Stimulated activated naive CD4-positive, alpha-beta T cell treated with Interleukin-2 at 50 U/mL for 16 hours (primary cell): ENCODE measurements around the gene C10orf90.

Source experiments
- DNase-seq: peaks from one replicate; lab custom pipeline; 2025; lab: John Stamatoyannopoulos, UW

C10orf90 gene

GRCh38 chr10:126461289-126461940 is 209.1 kb downstream of the C10orf90 start:
- no peak for DNase-seq

- peak; percentile 2 for DNase-seq
Observed at GRCh38 chr10:126459878-126460481, 210.5 kb downstream of the C10orf90 start.

GRCh38 chr10:126459032-126459831 is 211.3 kb downstream of the C10orf90 start:
- no peak for DNase-seq

DNA sequence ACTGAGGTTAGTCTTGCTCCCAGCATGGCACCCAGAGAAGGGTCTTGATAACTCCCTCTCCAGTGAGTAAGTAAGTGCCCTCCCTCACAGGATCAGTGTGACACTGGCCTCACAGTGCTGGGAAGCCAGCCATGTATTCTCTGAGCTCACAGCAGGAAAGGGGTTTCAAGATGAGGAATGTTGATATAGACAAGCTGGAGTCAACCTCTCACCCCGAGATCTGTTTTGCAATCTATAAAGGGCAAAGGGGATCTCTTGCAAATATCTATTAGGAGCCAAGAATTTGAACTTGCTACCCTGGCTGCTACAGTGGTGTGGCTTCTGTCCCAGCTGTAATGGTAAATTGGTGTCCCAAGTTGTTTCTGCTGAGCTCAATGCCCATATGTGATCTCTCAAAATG is 212.0 kb downstream of the C10orf90 start:
- DNase-seq: no peak

- no peak for DNase-seq
Observed at GRCh38 chr10:126456632-126457031, 213.9 kb downstream of the C10orf90 start.

DNA sequence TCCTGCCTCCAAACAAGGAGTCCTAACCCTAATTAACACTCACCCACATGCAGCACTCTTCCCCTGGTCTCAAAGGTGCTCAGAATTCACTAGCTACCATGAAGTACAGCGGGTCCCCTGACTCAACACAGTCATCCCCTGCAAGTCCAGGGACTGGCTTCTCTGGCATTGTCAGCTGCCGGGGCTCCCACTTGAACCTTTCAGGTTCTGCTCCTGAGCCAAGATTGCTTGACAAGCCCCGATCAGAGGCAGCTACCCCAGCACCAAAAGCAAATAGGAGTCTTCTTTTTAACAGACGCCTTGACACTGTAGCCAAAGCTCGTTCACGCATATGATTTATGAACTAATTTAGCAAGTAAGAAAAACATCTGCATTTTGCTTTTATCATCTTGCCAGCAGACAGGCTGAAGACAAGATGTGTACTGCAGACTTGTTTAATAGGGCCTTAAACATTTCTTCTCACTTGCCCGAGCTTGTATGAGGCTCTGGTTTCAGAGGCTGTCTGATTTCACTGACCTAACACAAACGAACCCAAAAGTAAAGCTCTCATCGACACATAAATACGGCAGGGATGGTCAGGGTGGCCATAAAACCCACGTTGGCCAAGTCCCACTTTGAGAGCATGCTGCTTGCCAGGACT is 214.6 kb downstream of the C10orf90 start:
- DNase-seq: no peak

GRCh38 chr10:126455036-126455765 is 215.3 kb downstream of the C10orf90 start:
- no peak for DNase-seq

DNA sequence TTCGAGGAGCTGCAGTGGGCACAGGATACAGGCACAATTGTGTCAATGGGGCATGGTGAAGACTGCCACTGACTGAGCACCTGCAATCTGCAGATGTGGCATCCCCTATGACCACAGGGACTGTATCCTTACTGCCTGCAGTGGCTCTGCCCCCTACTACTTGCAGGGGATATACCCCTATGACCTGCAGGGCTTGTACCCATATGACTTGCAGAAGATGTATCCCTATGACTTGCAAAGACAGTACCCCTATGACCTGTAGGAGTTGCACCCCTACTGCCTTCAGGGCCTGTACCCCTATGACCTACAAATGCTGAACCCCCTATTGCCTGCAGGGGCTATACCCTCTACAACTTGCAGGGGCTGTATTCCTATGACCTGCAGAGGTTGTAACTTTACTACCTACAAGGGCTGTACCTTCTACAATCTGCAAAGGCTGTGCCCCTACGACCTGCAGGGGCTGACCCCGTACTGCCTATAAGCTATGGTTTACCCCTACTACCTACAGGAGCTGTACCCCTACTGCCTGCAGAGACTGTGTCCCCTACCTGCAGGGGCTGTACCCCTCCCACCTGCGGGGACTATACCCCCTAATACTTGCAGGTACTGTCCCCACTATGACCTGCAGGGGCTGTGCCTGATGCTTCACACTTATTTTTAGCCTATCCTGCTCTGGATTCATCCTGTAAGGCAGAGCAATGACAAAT is 216.3 kb downstream of the C10orf90 start:
- no peak for DNase-seq

- no peak for DNase-seq
Observed at GRCh38 chr10:126452245-126452644, 218.2 kb downstream of the C10orf90 start.

DNA sequence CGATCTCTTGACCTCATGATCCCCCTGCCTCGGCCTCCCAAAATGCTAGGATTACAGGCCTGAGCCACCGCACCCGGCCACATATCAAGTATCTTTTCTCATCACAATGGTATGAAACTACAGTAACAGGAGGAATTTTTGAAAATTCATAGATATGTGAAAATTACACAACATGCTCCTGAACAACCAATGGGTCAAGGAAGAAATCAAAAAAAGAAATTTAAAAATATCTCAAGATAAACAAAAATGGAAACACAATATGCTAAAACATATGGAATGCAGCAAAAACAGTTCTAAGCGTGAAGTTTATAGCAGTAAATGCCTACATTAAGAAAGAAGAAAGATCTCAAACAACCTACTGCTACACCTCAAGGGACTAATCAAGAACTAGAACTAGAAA is 222.4 kb downstream of the C10orf90 start:
- DNase-seq: no peak

DNA sequence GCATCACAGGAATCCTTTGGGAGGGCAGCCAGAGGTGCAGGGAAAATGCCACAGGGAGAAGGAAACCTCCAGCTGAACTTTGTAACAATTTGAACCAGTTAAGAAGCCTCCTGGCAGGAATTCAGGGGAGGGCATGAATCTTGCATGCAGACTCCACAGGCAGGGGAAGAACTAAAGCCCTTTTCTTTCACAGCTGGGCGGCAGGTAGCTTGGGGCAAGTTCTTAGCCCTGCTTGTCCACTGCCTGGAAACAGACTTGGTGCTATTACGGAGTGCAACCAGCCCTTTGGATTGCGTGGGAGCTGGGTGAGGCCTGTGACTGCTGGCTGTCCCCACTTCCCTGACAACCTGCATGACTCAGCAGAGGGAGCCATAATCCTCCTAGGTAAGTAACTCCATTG is 230.6 kb downstream of the C10orf90 start:
- DNase-seq: no peak

DNA sequence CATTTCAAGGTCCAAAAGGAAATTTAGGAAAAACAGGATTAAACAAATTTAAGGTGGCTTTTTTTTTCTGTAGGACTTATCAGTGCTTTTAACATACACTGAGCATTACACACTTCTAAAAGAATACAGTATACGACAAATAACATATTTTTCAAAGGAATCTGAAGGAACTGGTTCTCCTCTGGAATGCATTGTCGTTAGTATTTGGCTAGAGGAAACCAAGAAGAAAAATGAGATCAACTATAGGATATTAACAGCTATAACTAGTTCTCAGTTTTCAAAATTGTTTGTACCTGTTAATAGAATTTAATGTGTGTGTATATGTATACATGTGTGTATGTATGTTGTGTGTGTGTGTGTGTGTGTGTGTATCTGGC is 232.1 kb downstream of the C10orf90 start:
- no peak for DNase-seq

DNA sequence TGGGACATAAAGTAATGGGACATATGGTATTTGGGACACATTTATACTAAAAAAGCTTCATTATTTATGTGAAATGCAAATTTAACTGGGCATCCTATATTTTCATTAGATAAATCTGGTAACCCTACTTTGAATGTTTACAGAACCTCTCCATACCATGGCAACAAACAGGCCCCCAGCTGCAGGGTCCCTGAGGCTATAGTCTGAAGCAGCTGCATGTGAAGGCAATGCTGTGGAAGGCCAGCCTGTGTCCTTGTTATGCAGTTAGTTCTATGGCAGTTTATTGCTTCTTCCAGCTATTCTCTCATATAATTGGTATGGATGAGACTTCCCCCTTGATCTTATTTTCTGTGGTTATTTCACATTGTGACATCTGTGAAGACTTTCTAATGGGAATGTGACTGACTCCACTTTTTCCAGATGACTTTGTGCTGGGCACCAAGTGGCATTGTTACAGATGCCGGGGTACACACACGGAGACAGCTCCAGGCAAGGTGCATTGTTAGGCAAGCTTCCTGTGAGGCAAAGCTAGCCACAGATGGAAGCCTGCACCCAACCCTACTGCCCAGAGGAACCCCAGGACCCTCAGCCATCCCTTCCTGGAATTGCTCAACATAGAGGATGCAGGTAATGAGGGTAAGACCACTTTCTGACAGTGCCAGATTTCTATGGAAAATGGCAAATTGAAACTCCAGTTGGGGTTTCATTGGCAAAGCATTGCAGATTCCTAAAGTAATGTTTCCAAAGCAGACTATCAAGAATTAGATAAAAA is 232.7 kb downstream of the C10orf90 start:
- no peak for DNase-seq

DNA sequence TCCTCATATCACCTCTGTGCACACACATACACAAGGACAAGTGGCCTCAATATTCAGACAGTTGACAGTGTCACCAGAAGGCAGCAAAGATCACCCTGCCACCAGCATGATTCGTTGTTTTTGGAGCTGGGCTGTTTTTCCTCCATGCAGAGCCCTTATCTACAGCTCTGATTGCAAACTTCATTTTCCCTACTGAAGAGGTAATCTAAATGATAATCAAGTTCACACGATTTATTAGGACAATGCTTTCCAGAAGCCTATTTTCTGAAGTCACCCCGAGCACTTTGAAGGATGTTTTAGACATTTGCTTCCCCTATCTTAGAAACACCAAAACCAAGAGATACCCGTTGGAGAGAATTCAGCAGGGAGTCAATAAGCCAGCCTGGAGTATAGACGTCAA is 236.3 kb downstream of the C10orf90 start:
- DNase-seq: no peak

DNA sequence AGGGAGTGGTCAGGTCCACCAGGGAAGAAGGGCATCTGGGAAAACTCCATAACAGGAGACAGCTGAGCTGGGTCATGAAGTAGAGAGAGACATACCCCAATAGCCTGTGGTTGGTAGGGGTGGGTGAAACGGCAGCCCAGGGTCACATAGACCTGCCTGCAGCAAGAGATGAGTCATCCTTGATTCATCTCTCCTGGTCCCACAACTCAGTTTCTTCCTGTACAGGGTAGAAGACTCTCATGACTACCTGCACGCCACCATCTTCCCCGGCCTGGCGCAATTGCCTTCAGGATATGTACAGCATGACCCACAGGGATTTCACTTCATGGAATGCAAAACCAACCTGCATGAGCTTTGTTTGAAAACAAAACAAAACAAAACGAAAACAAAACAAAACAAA is 237.1 kb downstream of the C10orf90 start:
- DNase-seq: no peak

DNA sequence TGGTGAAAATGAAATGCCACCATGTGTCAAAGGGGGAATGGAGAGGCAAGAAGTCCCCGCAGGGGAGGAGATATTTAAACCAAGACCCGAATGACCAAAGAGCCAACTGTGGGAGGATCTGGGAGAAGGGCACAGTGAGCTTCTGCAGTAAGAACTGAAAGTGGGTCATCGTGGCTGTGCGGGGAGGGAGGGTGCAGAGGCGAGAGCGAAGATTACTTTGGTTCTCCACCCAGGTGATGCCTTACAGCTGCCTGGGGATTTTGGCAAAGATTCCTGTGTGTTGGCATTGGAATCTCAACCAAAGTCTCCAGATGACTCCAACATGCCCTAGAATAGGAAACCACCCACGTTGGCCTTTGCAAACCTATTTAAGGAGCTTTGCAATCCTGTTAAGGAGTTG is 238.0 kb downstream of the C10orf90 start:
- DNase-seq: no peak

DNA sequence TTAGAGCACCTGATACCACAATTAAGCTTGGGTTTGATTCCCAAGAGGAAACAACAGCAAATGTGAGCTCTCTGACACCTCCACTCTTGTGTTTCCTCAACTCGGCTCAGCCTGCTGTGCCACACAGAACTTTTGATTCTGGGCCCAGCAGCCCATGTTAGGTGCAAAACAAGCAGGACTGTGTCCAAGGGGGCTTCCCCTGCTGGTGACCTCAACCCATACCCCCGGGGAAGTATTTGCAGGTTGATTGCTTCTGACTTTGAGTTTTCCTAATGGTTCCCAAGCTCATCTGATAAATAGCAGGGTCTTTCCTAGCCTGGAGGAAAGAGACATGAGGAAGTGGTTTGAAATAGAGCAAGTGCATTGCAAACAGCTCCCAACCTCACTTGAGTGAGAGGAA is 238.7 kb downstream of the C10orf90 start:
- DNase-seq: no peak

GRCh38 chr10:126430512-126430911 is 240.0 kb downstream of the C10orf90 start:
- no peak for DNase-seq

DNA sequence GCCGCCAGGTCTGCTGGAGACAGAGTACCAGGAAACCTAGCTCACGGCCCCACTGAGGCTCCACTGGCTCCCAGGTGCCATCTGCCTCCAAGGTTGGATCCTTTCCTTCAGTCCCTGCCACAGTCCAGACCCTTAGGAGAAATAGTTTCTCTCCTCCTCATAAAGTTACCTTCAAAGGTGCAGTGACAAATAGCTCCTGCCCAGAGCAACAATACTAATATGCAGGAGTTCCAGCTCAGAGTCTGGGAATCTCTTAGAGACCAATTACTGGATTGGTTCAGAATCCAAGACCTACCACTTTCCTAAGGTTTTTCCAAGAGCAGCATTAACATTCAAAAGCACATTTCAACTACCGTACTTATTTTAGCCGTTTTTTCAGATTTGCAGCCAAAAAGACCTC is 241.2 kb downstream of the C10orf90 start:
- no peak for DNase-seq

- DNase-seq: no peak
Observed at GRCh38 chr10:126425489-126426065, 244.9 kb downstream of the C10orf90 start.
